Body of pancreas (tissue), 4 donors: ENCODE data around the gene ORAI3.

Experiments used
- CTCF ChIP-seq, 7 experiments: fragments of 450-650 bp in 4 of 7; fragments of 200-600 bp in 3 of 7; sonication (generic) in 3 of 7; IDR thresholded peaks; one replicate each; pipeline ENCODE4 v1.5.1; 2016 to 2019; ENCODE audit warnings: antibody characterized with exemption in 7 of 7
- POLR2A ChIP-seq, 3 donors: fragments of 450-650 bp; IDR thresholded peaks; one replicate each; pipeline ENCODE4 v1.6.1; 2016; ENCODE audit warnings: antibody characterized with exemption in 3 of 3, mild to moderate bottlenecking in 2 of 3

GRCh38 chr16:30912794-30913412 lies 36.0 kb upstream of the ORAI3 start:
- TF ChIP-seq CTCF (IDR thresholded peaks at IDR 0.05) (no peak), POLR2A (IDR thresholded peaks at IDR 0.05) (no peak)
